ENCODE results near the gene ADAM22.

- TF ChIP-seq POLR2A (IDR thresholded peaks at IDR 0.05) (no peak), CTCF (IDR thresholded peaks at IDR 0.05) (no peak), POLR2AphosphoS5 (IDR thresholded peaks at IDR 0.05) (no peak)
Observed at GRCh38 chr7:88147341-88147740, 213.3 kb downstream of the ADAM22 start.
